ENCODE results near the gene CCNK.
A peak's percentile ranks its signal among the peaks of the same experiment; 100 is the strongest.

Gene CCNK

DNA sequence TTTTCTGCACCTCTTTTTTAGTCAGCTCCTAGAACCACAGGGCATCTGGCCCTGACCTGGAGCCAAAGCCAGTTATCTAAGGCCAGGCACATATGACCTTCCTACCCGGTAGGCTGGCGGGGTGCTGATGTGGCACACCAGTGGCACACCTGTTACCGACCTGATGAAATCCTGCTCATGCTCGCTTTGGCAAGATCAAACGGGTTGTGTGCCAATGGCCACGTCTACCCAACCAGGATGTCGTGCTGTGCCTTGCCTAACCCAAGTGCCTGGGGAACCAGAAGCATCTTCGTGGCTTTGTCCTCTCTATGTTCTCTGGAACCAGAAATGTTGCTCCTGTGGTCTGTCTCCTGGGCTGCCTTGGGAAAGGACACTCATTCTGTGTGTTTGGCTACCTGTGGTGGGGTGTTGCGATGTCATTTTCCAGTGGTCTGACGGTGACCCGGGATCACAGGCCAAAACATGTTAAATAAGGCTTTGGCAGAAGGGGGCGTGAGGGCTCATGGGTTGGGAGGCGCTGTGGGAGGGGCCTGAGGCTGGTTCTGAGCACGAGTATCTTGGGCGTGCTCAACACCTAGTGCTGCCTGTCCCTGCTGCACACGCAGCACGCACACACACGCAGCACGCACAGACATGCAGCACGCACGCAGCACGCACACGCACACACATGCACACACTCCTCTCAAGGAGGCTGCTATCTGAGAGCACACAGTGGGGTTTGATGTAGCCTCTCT, 27.9 kb downstream of the CCNK start:
- no peak for DNase-seq

DNA sequence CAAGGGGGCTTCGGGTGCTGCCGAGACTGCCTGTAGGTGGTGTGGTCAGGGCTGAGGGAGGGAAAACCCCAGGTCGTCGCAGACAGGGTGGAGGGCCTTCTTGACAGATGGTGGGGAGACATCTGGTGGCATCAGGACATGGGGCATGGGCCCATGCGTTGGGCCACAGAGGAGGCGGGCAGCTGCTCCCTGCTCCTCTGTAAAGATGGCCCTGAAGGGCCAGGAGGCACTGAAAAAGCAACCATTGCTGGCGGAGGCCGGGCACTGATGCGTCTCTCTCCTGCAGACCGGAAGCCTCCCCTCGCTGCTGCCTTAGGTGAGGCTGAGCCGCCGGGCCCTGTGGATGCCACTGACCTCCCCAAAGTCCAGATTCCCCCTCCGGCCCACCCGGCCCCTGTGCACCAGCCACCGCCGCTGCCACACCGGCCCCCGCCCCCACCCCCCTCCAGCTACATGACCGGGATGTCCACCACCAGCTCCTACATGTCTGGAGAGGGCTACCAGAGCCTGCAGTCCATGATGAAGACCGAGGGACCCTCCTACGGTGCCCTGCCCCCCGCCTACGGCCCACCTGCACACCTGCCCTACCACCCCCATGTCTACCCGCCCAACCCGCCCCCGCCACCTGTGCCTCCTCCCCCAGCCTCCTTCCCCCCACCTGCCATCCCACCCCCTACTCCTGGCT, 28.8 kb downstream of the CCNK start:
- no peak for DNase-seq

DNA sequence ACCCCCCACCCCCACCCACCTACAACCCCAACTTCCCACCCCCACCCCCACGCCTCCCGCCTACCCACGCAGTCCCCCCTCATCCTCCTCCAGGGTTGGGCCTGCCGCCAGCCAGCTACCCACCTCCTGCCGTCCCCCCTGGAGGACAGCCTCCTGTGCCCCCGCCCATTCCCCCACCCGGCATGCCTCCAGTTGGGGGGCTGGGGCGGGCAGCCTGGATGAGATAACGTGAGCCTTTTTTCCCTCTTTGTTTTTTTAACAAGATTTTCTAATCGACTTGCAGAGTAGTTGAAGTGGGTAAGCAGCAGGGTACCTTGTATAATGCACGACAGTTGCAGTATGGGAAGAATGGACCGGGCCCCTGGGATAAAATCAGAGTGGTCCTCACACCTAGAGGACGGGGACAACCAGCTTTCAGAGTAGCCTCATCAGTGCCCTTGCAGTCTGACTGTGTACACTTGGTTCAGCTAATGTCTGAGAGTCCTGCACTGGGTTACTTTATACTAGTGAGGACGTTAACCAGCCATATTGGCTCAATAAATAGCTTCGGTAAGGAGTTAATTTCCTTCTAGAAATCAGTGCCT, 29.4 kb downstream of the CCNK start:
- DNase-seq: no peak

DNA sequence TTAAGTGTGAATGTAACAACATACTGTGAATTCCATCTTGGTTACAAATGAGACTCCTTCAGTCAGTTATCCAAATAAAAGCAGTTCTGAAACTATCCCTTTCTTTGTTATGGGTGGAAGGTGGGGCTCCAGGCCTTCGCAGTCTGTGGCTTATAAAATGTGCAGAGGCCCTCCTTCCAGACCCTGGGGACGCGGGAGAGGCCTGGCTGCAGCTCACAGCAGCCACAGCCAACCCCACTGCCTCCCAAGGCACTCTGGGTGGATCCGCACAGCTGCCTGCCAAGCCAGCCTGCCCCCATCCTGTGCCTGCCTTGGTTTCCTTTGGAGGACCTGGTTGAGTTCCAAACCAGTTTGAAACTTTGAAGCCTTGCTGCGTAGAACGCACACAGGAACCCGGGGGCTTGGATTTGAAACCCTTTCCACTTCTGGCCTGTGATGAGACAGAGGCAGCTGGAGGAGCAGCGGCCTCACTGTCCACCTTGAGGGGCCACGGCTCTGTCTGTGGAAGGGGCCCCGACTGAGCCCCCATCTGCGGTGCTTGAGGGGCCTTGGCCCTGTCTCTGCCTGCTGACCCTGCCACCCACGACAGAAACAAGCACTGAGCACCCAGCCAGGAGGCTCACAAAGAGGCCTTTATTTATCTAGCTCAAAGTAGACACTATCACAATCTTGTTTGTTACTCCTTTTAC, 30.4 kb downstream of the CCNK start:
- no peak for DNase-seq

DNA sequence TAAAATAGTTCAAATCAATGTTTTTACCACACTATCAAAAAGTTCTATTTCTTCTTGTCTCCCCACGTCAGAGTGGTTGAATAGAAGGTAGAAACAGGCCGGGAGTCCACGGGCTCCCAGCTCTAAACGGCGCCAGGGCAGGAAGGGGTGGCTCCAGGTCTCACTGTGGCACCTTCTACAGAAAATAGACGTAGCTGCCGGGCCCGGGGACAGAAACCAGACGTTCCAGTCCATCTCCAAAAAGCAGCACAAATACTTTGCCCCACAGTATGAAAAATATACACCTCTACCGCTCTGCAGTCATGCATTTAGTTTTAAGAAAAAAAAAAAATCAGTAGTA, 30.9 kb downstream of the CCNK start:
- no peak for DNase-seq

DNA sequence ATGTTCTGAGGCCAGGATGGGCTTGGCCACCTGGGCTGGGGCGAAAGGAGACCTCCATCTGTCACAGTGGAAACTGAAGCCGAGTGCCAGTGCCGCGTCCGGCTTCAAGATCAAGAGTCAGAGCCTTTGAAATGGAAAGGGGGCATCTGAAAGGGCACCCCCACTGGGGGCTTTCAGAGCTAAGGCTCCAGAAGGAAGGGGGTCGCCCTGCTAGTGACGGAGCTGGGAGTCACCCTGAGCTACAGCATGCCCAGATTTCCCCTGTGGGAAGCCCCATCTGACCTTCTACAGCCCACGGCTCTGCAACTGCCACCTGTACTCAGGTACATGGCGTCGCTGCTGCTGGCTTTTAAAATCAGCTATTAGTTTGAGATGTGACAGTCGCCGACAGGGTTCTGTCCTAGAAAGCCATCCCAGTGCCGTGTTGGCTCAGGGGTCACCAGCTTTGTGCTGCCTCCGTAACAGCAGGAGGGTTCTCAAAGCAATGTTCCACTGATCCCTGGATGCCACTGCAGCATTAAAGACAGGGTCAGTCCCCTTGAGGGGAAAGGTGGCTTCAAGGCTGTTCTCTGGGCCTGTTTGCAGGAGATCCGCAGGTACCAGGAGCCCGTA, 31.5 kb downstream of the CCNK start:
- DNase-seq: no peak

DNA sequence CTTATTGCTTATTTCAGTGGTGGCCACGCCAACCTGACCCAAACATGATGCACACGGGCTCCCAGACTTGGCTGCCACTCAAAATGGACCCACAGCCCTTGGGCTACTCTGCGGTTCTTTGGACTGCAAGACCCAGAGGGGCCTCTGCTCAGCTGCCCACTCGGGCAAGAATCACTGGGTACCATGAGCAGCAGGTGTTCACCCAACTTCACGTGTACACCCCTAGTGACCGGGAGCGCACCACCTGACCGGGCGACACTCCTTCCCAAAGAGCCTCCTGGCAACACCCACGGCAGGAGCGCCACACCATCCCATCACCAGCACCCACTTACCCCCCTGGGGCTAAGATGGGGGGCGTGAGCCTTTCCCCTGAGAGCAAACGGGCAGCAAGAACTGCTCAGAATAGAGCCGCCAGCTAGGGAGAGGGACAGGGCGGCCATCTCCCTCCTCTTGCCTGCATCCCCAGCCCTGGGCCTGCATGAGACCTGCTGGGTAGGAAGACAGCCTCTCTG, 32.0 kb downstream of the CCNK start:
- no peak for DNase-seq

DNA sequence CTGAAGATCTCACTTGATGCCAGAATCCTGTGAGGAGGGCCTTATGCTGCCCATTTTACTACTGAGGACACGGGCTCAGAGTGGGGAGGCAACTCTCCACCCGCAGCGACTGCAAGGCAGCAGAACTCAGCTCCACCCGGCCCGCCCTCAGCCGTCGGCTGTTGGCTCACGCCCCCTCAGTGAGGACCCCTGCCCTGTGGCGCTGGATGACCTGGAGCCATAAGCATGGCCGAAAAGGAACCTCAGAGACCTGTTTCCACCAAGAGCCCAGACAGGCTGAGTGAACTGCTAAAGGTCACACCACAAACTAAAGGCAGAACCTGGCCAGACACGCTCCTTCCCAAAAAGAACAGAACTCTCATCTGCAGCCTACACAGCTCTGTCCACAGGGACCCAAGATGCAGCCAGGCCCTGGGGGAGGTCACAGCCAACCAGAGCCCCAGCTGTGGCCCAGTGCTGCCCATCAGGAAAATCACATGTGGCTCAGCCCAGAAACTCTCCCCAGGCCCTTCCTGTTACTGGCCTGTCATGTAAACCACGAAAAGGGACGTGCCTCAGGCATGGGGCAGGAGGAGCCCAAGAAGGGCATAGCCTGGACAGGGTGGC, 32.8 kb downstream of the CCNK start:
- no peak for DNase-seq

DNA sequence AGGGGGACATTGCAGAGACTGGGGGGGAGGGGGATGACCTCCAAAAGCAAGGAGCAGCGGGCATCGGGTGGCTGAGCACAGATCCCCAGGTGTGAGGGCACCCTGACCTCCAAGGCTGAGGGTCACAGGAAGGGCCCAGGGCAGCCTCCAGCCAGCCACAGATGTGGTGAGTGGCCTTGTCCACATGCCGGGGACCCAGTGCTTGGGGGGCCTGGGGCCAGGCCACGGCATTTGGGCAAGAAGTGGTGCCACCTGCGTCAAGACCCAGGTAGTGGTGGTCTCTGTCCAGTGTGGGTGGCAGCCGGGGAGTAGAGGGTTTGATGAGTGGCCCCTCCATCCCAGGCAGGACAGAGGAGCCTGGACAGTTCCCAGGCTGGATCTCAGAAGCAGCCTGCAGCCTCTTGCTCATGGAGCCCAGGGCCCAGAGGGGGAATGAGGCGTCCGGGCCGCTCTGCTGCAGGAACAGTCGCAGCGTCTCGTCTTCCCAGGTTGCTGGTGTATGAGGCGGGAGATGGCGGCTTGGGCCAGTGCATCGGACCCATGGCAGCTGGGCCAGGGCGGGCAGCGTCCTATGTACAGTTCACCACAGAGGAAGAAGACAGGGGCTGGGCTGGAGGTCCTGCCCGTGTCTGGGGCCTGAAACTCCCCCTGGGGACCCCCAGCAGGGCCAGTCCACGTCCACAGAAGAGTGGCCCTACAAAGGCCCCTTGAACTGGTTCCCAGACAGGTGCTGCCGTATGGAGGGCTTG, 33.5 kb downstream of the CCNK start:
- DNase-seq: no peak

DNA sequence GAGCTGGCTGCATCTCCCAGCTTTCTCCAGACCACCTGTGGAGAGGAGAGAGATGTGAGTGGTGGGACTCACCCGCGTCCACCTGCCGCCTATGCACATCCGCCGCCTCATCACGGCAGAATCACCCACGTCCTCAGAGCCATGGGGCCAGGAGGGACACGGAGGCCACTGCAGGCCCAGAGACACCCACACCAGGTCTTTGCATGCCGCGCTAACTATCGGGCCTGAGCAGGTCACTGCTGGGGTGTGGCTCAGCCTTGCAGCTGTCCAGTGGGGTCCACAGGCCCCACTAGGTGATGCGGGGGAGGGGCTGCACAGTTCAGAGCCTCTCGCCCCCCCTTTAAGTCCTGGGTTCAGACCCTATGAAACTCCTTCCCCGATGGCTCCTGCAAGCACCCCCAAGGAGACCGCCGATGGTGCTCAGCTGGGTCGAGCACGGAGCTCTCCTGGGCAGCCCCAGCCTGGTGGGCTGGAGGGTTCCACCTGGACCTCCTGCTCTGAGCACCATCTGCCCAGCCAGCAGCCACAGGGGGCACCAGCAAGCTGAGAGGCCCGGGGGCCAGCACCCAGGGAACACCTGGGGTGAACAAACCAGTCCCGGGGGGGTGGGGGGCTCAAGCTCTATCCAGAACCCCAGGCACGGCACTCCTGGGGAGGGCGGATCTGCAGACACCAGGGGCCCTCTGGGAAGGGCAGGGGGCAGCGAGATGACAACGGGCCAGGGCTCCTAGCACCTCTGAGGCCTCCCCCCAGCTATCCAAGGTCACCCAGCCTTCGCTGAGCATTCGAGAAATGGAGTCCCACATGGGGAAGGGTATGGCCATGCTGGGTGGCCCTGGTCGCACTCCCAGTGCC, 34.3 kb downstream of the CCNK start:
- no peak for DNase-seq

DNA sequence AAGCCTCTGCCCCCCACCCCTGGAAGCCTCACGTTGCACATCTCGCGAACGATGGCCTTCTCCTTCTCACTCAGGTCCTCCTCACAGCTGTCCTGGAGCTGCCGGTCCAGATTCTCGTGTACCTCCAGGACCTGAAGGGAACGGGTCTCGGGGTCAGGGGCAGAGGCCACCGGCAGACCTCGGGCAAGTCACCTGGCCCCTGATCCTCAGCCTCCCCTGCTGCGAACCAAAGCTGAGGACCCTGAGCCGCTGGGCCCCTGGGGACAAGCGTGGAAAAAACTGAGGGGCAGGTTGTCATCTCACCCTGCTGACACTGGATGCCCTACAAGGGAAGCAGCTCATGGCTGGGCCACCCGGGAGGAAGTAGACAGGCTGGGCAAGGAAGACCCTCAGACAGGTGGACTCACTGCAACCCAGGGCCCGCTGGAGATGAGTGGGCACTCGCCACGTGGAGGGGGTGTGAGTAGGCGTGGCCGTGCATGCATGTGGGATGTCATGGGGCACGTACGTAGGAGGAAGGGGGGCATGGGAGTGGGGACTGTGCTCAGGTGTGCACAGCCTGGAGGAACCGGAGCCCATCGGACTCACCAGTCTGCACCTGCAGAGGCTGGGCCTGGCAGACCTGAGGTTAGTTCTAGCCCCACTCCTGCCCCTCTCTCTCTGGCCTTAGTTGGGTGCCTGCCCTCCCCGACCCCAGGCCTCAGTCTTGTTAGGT, 35.1 kb downstream of the CCNK start:
- no peak for DNase-seq

DNA sequence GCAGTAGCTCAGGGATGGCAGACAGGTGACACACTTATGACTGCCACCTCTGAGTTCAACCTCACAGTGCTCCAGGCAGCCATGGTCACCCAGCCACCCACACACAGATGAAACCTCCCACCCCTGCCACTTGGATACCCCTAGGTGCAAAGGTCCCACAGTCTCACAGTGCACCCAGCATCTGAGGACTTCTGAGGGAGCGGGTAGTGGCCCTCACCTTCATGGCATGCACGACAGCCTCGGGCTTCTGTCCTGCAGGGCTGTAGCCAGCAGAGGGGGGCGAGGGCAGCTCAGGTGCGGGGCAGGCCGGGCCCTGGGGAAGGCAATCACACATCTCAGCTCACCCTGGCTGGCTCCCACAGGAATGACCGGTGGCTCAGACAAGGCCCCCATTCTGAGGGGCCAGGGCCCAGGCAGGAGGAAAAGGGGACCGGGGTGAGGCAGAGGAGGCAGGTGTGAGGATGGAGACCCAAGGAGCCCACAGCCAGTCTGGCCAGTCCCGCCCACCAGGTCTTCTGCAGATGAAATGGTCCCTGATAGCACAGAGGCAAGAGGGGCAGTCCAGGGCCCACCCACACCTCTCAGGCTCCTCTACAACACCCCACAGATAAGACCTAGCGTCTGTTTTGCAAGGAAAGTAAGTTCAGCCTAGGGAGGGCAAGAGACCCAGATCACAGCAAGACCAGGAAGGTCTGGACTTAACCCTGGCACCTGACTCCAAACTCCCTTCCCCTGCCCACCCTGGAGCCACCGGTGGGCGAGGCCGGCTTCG, 35.8 kb downstream of the CCNK start:
- DNase-seq: no peak

DNA sequence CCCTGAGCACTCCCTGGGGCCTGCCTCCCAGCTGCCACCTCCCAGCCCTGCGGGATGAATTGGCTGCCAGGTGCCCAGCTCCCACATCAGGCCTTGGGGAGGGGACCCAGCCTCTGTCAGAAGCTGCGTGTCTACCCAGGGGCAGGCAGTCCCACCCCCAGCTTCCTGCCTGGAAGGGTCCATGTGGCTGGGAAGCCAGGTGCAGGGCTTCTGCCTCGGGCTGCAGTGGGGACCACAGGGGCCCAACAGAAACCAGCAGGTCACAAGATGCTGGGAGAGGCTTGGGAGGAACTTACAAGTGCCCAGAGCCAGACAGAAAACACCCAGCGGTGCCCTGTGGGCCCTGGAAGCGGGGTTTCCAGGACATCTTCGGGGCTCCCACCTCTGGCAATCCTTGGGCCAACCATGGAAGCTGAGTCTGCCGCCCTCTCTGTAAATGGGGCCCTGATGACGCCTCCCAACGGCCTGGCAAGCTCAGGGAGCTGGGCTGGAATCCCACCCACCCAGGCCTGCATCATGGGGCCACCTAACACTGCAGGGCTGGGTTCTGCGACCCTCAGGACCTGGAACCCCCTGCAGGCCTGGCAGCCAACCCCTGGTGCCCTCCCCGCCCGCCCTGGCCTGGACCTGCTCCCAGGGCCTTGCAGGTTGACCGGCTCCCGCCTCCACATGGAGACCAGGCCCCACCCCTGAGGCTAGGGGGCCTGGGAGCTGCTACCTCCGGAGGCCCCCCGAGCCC, 36.6 kb downstream of the CCNK start:
- DNase-seq: no peak

DNA sequence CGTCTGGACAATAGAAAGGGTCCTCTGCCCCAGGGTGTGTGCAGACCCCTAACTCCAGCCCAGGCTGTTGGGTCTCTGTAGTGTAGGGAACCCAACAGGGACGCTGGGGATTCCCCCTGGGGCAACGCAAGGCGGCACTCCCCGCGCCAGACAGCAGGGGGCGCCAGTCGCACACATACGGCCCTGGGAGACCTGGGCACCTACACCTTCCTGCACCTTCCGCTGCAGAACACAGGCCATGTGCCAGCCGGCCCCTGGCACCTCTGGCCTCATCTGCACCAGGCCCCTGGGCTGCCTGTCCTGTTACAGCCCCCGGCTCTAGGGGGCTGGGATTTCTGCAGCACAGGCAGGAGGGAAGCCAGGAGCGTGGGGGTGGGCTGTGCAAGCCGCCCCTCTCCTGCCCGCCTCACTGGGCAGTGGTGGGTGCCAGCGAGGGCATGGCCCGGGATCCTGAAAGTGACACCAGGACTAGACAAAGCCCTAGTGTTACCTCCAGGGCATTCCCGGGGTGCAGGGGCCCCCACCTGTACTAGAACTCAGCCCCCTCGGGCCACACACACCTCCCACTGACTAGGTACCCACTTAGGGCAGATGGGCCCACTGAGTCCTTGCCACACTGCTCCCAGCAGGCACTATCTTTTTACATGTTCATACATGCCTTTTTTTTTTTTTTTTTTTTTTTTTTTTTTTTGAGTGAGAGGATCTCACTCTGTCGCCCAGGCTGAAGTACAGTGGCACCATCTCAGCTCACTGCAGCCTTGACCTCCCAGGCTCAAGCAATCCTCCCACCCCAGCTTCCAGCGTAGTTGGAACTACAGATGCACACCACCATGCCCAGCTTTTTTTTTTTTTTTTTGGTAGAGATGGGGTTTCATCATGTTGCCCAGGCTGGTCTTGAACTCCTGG, 37.5 kb downstream of the CCNK start:
- peak; percentile 69 for DNase-seq

DNA sequence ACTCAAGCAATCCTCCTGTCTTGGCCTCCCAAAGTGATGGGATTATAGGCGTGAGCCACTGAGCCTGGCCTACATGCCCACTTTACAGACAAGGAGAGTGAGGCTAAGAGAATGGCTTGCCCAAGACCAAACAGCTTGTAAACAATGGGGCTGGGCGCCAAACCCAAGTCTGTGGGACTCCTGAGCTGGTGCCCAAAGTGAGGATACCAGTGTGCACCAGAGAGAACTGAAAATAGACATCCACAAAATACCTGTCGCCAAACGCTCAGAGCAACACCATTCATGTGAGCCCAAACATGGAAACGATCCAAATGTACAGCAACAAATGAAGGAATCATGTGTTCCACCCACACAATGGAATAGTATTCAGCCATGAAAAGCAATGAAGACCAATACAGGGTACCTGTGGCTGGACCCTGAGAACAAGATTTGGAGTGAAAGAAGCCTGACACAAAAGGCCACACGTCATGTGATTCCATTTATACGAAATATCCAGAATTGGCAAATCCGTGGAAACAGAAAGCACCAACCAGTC, 38.2 kb downstream of the CCNK start:
- DNase-seq: no peak

DNA sequence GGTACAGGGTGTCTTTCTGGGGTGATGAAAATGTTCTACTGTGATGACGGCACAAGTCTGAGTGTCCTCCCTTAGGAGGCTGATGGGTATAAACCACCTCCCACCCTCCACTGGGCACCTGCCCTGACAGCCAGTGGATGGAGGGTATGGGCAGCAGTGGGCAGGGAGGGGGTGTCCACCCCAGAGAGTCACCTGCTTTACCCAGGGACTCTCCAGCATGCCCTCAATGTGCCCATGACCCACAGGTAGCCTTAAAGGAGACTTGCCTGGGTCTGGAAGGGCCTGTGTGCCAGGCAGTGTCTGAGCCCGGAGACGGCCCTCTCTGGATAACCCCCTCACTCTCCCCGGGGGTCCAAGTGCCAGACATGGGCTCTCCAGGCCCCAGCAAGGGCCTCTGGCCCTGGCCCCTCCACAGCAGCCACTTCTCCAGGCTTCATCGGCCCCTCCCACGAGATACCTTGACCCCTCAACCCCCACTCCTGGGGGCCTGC, 38.8 kb downstream of the CCNK start:
- DNase-seq: no peak

DNA sequence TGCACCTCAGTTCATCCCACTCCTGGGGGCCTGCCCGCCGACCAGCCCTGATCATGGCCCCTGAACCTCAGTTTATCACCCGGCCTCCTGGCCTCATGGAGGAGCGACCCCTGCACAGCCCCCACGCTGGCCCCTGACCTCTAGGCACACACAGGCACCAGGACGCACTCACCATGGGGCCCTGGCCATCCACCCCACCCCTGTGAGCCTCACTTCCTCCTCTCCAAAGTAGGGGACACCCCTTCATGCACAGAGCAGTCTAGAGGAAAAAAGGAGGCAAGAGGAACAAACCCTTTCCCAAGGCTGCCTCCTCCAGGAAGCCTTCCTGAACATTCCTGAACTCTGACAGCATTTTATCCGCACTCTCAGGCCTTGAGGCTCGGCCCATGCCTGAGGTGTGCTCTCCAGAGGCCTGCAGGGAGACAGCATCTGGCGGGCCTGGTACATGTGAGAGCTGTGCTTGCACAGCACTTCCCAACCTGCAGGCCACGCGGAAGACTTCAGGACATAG, 39.4 kb downstream of the CCNK start:
- DNase-seq: no peak
